ENCODE measurements around the gene ZNF593.

The ZNF593 gene

GRCh38 chr1:26213335-26213905 is 43.7 kb downstream of the ZNF593 start:
- POLR2A ChIA-PET, result no interaction called here
- CTCF ChIA-PET, result interaction anchor here (1.0 kb wide), 1 partner anchor 10 kb away, joined by 3 read pairs; no protein-coding TSS in a partner anchor

GRCh38 chr1:26215246-26215645 is 45.5 kb downstream of the ZNF593 start:
- ChIA-PET CTCF (interaction anchor here (0.7 kb wide), 1 partner anchor 227 kb away, joined by 3 read pairs; no protein-coding TSS in a partner anchor), POLR2A (no interaction called here)
- no peak for TF ChIP-seq ELF4 (IDR thresholded peaks at IDR 0.05)
- no peak for TF ChIP-seq BHLHE40 (IDR thresholded peaks at IDR 0.05; ENCODE audit: borderline replicate concordance)
- no peak for TF ChIP-seq LEF1 (IDR thresholded peaks at IDR 0.05; ENCODE audit: borderline replicate concordance)
- no peak for TF ChIP-seq FOXM1 (IDR thresholded peaks at IDR 0.05; ENCODE audit: borderline replicate concordance)
- TF ChIP-seq CTBP1 (IDR thresholded peaks at IDR 0.05; ENCODE audit: borderline replicate concordance), result no peak
- TF ChIP-seq SUZ12 (IDR thresholded peaks at IDR 0.05), result no peak
- TF ChIP-seq HDGF (IDR thresholded peaks at IDR 0.05; ENCODE audit: borderline replicate concordance), result no peak
- TF ChIP-seq PKNOX1 (IDR thresholded peaks at IDR 0.05), result no peak
- TF ChIP-seq ARNT (IDR thresholded peaks at IDR 0.05), result no peak
- TF ChIP-seq NFRKB (IDR thresholded peaks at IDR 0.05), result no peak
- no peak for TF ChIP-seq TARDBP (IDR thresholded peaks at IDR 0.05)
- no peak for TF ChIP-seq ZNF384 (IDR thresholded peaks at IDR 0.05)
- no peak for TF ChIP-seq FOXA1 (IDR thresholded peaks at IDR 0.05)
- no peak for TF ChIP-seq SP1 (IDR thresholded peaks at IDR 0.05)
- TF ChIP-seq L3MBTL2 (conservative IDR thresholded peaks at IDR 0.05), result no peak
- no peak for TF ChIP-seq FOXK2 (IDR thresholded peaks at IDR 0.05)
- no peak for DNase-seq (ENCODE audit: extremely low spot score)

More at GRCh38 chr1:26213335-26213905, 43.7 kb downstream of the ZNF593 start:
- TF ChIP-seq FOXK2 (IDR thresholded peaks at IDR 0.05), result no peak
- TF ChIP-seq ZNF384 (IDR thresholded peaks at IDR 0.05), result peak; percentile 50
- no peak for DNase-seq (ENCODE audit: extremely low spot score)

GRCh38 chr1:26218906-26219494 is 49.3 kb downstream of the ZNF593 start:
- ChIA-PET POLR2A (no interaction called here), CTCF (interaction anchor here (2.7 kb wide), 1 partner anchor 15 kb away, joined by 15 read pairs; the partner anchor contains the start of gene CEP85)
- no peak for DNase-seq (ENCODE audit: extremely low spot score)

More at GRCh38 chr1:26218906-26219494, 49.3 kb downstream of the ZNF593 start:
- no peak for TF ChIP-seq TARDBP (IDR thresholded peaks at IDR 0.05)
- TF ChIP-seq ELF4 (IDR thresholded peaks at IDR 0.05), result no peak
- no peak for TF ChIP-seq BHLHE40 (IDR thresholded peaks at IDR 0.05; ENCODE audit: borderline replicate concordance)
- no peak for TF ChIP-seq FOXM1 (IDR thresholded peaks at IDR 0.05; ENCODE audit: borderline replicate concordance)
- no peak for TF ChIP-seq NFRKB (IDR thresholded peaks at IDR 0.05)
- no peak for TF ChIP-seq PKNOX1 (IDR thresholded peaks at IDR 0.05)
- TF ChIP-seq FOXK2 (IDR thresholded peaks at IDR 0.05), result no peak
- no peak for TF ChIP-seq SP1 (IDR thresholded peaks at IDR 0.05)
- no peak for TF ChIP-seq CTBP1 (IDR thresholded peaks at IDR 0.05; ENCODE audit: borderline replicate concordance)
- TF ChIP-seq FOXA1 (IDR thresholded peaks at IDR 0.05), result no peak
- TF ChIP-seq ZNF384 (IDR thresholded peaks at IDR 0.05), result no peak
- TF ChIP-seq L3MBTL2 (conservative IDR thresholded peaks at IDR 0.05), result no peak

Measured in HEK293T (cell line).